Kidney (tissue), 14 donors: Measurements from ENCODE around the gene UNC13C. TPM values are rescaled to one million over a fixed set of nuclear protein-coding genes. Genes with fewer than 3 reads are reported as not detected.

Experiments used
- DNase-seq, 5 donors: peaks; one replicate each; pipeline ENCODE4 v3.0.0-alpha.2; 2013 to 2020
- FAIRE-seq: peaks from 2 replicates; lab custom pipeline; 2012; peaks lifted over from hg19 to GRCh38; lab: Jason Lieb, UNC
- H3K27ac ChIP-seq, 2 donors: one replicate each; pipeline ENCODE4 v1.7.0; 2013; ENCODE audit warnings: low read depth in 2 of 2, low read length in 2 of 2, inconsistent platforms in 1 of 2
- H3K27me3 ChIP-seq: one replicate; pipeline ENCODE4 v1.7.1; 2013; ENCODE audit warnings: low read length, inconsistent platforms; ENCODE audit not compliant: control insufficient read depth, insufficient read depth
- H3K36me3 ChIP-seq, 3 donors: one replicate each; pipeline versions ENCODE4 v1.7.0 to v1.7.1; 2013; ENCODE audit warnings: low read length in 3 of 3, control low read depth in 1 of 3, inconsistent platforms in 1 of 3; ENCODE audit not compliant: insufficient read depth in 3 of 3, control insufficient read depth in 2 of 3
- H3K4me1 ChIP-seq, 3 donors: one replicate each; pipeline versions ENCODE4 v1.7.0 to v1.7.1; 2013; ENCODE audit warnings: low read length in 3 of 3, inconsistent platforms in 1 of 3, low read depth in 1 of 3; ENCODE audit not compliant: control insufficient read depth in 2 of 3, insufficient read depth in 2 of 3
- H3K4me3 ChIP-seq, 3 donors: one replicate each; pipeline versions ENCODE4 v1.7.0 to v1.8.1; 2013; ENCODE audit warnings: low read length in 3 of 3, control low read depth in 1 of 3, inconsistent platforms in 1 of 3
- H3K9ac ChIP-seq, 3 donors: one replicate each; pipeline versions ENCODE4 v1.7.0 to v1.7.1; 2013; ENCODE audit warnings: low read length in 3 of 3, control low read depth in 1 of 3, inconsistent platforms in 1 of 3
- H3K9me3 ChIP-seq, 3 donors: one replicate each; pipeline versions ENCODE4 v1.7.0 to v1.7.1; 2013; ENCODE audit warnings: low read length in 3 of 3, control low read depth in 1 of 3, inconsistent platforms in 1 of 3; ENCODE audit not compliant: control insufficient read depth in 2 of 3, insufficient read depth in 1 of 3
- CTCF ChIP-seq: IDR thresholded peaks from 3 replicates; pipeline ENCODE4 v1.5.1; 2012; ENCODE audit warnings: mild to moderate bottlenecking, moderate library complexity, borderline replicate concordance; ENCODE audit not compliant: insufficient read depth; ENCODE audit errors: extremely low read depth
- intact Hi-C: fragments of 100-400 bp; cut with DNase I; formaldehyde crosslinking; loops from one replicate; pipeline ENCODE4 v1.11.1; 2022
- polyA plus RNA-seq: library from polyadenylated mRNA; stranded (reverse); fragments of 350-450 nt; fragmentation: Illumina TruSeq; extraction: RNeasy Lipid Tissue Mini Kit (QIAGEN cat#74804); gene quantifications from one replicate; pipeline ENCODE4 v1.2.3, GENCODE V29; 2014; ENCODE audit warnings: low read depth, low replicate concordance; ENCODE audit not compliant: insufficient read depth
- total RNA-seq: library from RNA; stranded (reverse); fragmentation: NEBNext Ultra II Directional; extraction: Animal tissue kit (Norgen Biotek cat#: 25700); gene quantifications from one replicate; pipeline ENCODE4 v1.2.1, GENCODE V29; 2021
- donor health status: control.
- donor health status: control.
- donor health status: control.
- donor health status: control.
- donor health status: control.
- donor health status: DM: yes; HTN: yes; CAD: no.
- donor health status: Normal renal cell carcinoma (clear cell type).

The UNC13C gene
- total and polyA plus RNA-seq, 2 donors from 2014 or later: 0.19 to 0.45 TPM

GRCh38 chr15:54638666-54639065 lies 660.4 kb downstream of the UNC13C start:
- intact Hi-C loops: no loop called here
- FAIRE-seq (no peak), DNase-seq (no peak)
- no peaks in the 10 kb centered on the region for H3K27me3 ChIP-seq
- H3K27ac ChIP-seq: no peak overlapping the region
- no peak for TF ChIP-seq CTCF
- no peaks in the 10 kb centered on the region for H3K4me1 ChIP-seq
- H3K4me3 ChIP-seq: no peak overlapping the region
- no peaks in the 10 kb centered on the region for H3K36me3 ChIP-seq
- H3K9ac ChIP-seq: no peak overlapping the region
- H3K9me3 ChIP-seq: peaks cover 0 to 7% (median 0%) of the 10 kb centered on the region in 3 donors

- TF ChIP-seq CTCF: no peak
- intact Hi-C loops: no loop called here
Measured at GRCh38 chr15:54640873-54641272, 662.6 kb downstream of the UNC13C start.

GRCh38 chr15:54644796-54645195 lies 666.6 kb downstream of the UNC13C start:
- FAIRE-seq: no peak
- no peaks in the 10 kb centered on the region for H3K27me3 ChIP-seq
- H3K4me3 ChIP-seq: no peak overlapping the region
- no peaks in the 10 kb centered on the region for H3K36me3 ChIP-seq
- H3K9ac ChIP-seq: no peak overlapping the region
- no peak overlapping the region for H3K27ac ChIP-seq
- no peaks in the 10 kb centered on the region for H3K4me1 ChIP-seq
- DNase-seq: no peak
- H3K9me3 ChIP-seq: peaks cover 0 to 3% (median 0%) of the 10 kb centered on the region in 3 donors
- intact Hi-C loops: no loop called here
- no peak for TF ChIP-seq CTCF

More at GRCh38 chr15:54640873-54641272, 662.6 kb downstream of the UNC13C start:
- Histone ChIP-seq H3K9me3 (peaks cover 0 to 7% (median 0%) of the 10 kb centered on the region in 3 donors), H3K4me3 (no peak overlapping the region), H3K36me3 (no peaks in the 10 kb centered on the region), H3K27me3 (no peaks in the 10 kb centered on the region), H3K4me1 (no peaks in the 10 kb centered on the region), H3K9ac (no peak overlapping the region), H3K27ac (no peak overlapping the region)
- no peak for FAIRE-seq
- no peak for DNase-seq

GRCh38 chr15:54659646-54660045 lies 681.4 kb downstream of the UNC13C start:
- no peaks in the 10 kb centered on the region for H3K36me3 ChIP-seq
- H3K4me1 ChIP-seq: no peaks in the 10 kb centered on the region
- TF ChIP-seq CTCF: no peak
- intact Hi-C loops: loop anchor here (5.0 kb wide), 1 partner anchor 48 kb away; no protein-coding TSS in a partner anchor
- no peak overlapping the region for H3K27ac ChIP-seq
- no peak overlapping the region for H3K4me3 ChIP-seq
- H3K9me3 ChIP-seq: no peaks in the 10 kb centered on the region
- no peaks in the 10 kb centered on the region for H3K27me3 ChIP-seq
- DNase-seq (no peak), FAIRE-seq (no peak)
- no peak overlapping the region for H3K9ac ChIP-seq
